Measurements from ENCODE around the gene ANKH.

DNA sequence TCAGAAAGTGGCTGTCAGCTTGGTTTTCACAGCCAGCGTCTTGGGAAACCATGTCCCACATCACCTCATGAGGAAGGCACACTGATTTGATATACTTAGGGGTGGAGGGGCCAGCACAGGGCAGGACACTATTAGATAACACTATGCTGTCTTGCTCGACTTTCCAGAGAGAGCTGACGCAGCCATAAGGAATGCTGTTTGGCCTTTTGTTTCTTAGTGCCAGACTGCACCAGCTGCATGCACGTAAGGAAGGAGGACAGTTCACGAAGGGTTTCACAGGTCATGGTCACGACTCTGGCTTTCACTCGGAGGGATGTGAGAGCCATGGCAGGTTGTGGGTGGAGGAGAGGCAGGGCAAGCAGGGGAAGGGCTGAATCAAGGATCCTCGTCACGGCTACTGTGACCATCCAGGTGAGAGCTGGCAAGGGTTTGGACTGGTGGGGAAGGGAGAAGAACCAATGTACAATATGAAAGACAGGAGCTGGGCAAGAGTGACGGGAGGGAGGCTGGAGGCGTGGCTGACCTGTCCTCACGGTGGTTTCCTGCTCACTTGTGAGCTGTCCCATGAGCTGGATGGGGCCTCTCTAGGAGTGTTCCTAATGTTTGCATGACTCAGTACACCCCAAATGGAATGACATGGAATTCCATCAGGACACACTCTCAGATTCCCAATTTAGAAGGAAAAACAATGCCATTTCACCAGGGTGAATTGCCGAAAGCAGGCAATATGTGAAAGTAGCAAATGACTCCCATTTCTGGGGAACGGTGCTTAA, 145.3 kb downstream of the ANKH start:
- no peak for TF ChIP-seq SMC3 (IDR thresholded peaks at IDR 0.05)
- TF ChIP-seq POLR2A (IDR thresholded peaks at IDR 0.05; ENCODE audit: low read length), result no peak
- TF ChIP-seq EP300 (IDR thresholded peaks at IDR 0.05), result no peak
- TF ChIP-seq, protein P1, sequence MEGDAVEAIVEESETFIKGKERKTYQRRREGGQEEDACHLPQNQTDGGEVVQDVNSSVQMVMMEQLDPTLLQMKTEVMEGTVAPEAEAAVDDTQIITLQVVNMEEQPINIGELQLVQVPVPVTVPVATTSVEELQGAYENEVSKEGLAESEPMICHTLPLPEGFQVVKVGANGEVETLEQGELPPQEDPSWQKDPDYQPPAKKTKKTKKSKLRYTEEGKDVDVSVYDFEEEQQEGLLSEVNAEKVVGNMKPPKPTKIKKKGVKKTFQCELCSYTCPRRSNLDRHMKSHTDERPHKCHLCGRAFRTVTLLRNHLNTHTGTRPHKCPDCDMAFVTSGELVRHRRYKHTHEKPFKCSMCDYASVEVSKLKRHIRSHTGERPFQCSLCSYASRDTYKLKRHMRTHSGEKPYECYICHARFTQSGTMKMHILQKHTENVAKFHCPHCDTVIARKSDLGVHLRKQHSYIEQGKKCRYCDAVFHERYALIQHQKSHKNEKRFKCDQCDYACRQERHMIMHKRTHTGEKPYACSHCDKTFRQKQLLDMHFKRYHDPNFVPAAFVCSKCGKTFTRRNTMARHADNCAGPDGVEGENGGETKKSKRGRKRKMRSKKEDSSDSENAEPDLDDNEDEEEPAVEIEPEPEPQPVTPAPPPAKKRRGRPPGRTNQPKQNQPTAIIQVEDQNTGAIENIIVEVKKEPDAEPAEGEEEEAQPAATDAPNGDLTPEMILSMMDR (IDR thresholded peaks at IDR 0.05), result no peak
- no peak for TF ChIP-seq PHF8 (IDR thresholded peaks at IDR 0.05; ENCODE audit: borderline replicate concordance, low read depth)
- no peak for TF ChIP-seq CHD2 (IDR thresholded peaks at IDR 0.05; ENCODE audit: low read length, partially characterized antibody)
- no peak for TF ChIP-seq RARB (CRISPR knock-in tag; IDR thresholded peaks at IDR 0.05)
- no peak for TF ChIP-seq RAD21 (conservative IDR thresholded peaks at IDR 0.05 in 1 of 2, IDR thresholded peaks at IDR 0.05 in 1 of 2)
